ENCODE data around the gene ABCC10.
"Not testable (repeated sequence)": the region's sequence is repeated elsewhere in the genome, so short reads cannot be mapped to it uniquely, and the experiment has no call there.

ABCC10 gene

GRCh38 chr6:43413002-43413401 lies 14.3 kb upstream of the ABCC10 start:
- DNase-seq, result no peak
- TF ChIP-seq CTCF (IDR thresholded peaks at IDR 0.05), result no peak
- H3K4me3 ChIP-seq, result no peak overlapping the region
- peaks cover 0 to 20% of the 10 kb centered on the region in 2 donors for H3K27me3 ChIP-seq
- intact Hi-C loops (cut with DNase I; ENCODE audit: low total_unique reads), result no loop called here
- H3K27ac ChIP-seq, result no peak overlapping the region
- H3K36me3 ChIP-seq, result no peaks in the 10 kb centered on the region
- no peaks in the 10 kb centered on the region for H3K9me3 ChIP-seq
- H3K4me1 ChIP-seq, result no peaks in the 10 kb centered on the region

- intact Hi-C loops (cut with DNase I; ENCODE audit: low total_unique reads); DNase-seq; H3K4me3 ChIP-seq; H3K9me3 ChIP-seq; H3K27ac ChIP-seq; H3K36me3 ChIP-seq; H3K4me1 ChIP-seq: not testable (repeated sequence)
- H3K27me3 ChIP-seq, result peaks cover 0 to 14% of the 10 kb centered on the region in 2 donors
These were observed 12.1 kb upstream of the ABCC10 start for GRCh38 chr6:43415275-43415674.

GRCh38 chr6:43416935-43417334 lies 10.4 kb upstream of the ABCC10 start:
- Histone ChIP-seq H3K4me3 (no peak overlapping the region), H3K27me3 (peaks cover 0 to 14% of the 10 kb centered on the region in 2 donors), H3K9me3 (no peaks in the 10 kb centered on the region), H3K4me1 (no peaks in the 10 kb centered on the region), H3K27ac (no peak overlapping the region), H3K36me3 (no peaks in the 10 kb centered on the region)
- no peak for DNase-seq
- TF ChIP-seq CTCF (IDR thresholded peaks at IDR 0.05), result no peak
- intact Hi-C loops (cut with DNase I; ENCODE audit: low total_unique reads), result no loop called here

GRCh38 chr6:43420012-43420709 lies 7.2 kb upstream of the ABCC10 start:
- no peak overlapping the region for H3K4me3 ChIP-seq
- no peaks in the 10 kb centered on the region for H3K4me1 ChIP-seq
- DNase-seq, result no peak
- no peaks in the 10 kb centered on the region for H3K27me3 ChIP-seq
- intact Hi-C loops (cut with DNase I; ENCODE audit: low total_unique reads), result no loop called here
- H3K9me3 ChIP-seq, result no peaks in the 10 kb centered on the region
- no peak overlapping the region for H3K27ac ChIP-seq
- TF ChIP-seq CTCF (IDR thresholded peaks at IDR 0.05), result no peak
- no peaks in the 10 kb centered on the region for H3K36me3 ChIP-seq

DNA sequence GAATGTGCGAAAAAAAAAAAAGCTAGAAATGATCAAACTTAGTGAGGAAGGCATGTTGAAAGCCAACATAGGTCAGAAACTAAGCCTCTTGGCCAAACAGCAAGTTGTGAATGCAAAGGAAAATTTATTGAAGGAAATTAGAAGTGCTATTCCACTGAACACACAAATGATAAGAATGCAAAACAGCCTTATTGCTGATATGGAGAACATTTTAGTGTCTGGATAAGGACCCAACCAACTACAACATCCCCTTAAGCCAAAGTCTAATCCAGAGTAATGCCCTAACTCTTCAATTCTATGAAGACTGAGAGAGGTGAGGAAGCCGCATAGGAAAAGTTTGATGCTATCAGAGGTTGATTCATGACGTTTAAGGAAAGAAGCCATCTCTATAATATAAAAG lies 5.5 kb upstream of the ABCC10 start:
- no peaks in the 10 kb centered on the region for H3K9me3 ChIP-seq
- no peaks in the 10 kb centered on the region for H3K27me3 ChIP-seq
- no peak for DNase-seq
- H3K4me3 ChIP-seq, result no peak overlapping the region
- H3K4me1 ChIP-seq, result peaks cover 0 to 3% (median 0%) of the 10 kb centered on the region in 4 donors
- no peaks in the 10 kb centered on the region for H3K36me3 ChIP-seq
- no peak for TF ChIP-seq CTCF (IDR thresholded peaks at IDR 0.05)
- intact Hi-C loops (cut with DNase I; ENCODE audit: low total_unique reads), result no loop called here
- H3K27ac ChIP-seq, result no peak overlapping the region

- not testable (repeated sequence) for H3K9me3 ChIP-seq, DNase-seq, H3K27me3 ChIP-seq, H3K27ac ChIP-seq, H3K4me3 ChIP-seq, H3K36me3 ChIP-seq
- H3K4me1 ChIP-seq, result peaks cover 0 to 27% (median 15%) of the 10 kb centered on the region in 4 donors
- intact Hi-C loops (cut with DNase I; ENCODE audit: low total_unique reads), result loop anchor here (5.0 kb wide), 1 partner anchor 53 kb away; no protein-coding TSS in a partner anchor
These were observed 2.3 kb upstream of the ABCC10 start for GRCh38 chr6:43425083-43425482.

All from tibial artery (tissue), 4 donors.